ENCODE measurements around the gene HSD17B11. TPM values are rescaled to one million over a fixed set of nuclear protein-coding genes. Genes with fewer than 3 reads are reported as not detected.

Gene HSD17B11
- total and polyA plus RNA-seq, 8 donors = 46.4 to 84.3 (median 76.8) TPM

DNA sequence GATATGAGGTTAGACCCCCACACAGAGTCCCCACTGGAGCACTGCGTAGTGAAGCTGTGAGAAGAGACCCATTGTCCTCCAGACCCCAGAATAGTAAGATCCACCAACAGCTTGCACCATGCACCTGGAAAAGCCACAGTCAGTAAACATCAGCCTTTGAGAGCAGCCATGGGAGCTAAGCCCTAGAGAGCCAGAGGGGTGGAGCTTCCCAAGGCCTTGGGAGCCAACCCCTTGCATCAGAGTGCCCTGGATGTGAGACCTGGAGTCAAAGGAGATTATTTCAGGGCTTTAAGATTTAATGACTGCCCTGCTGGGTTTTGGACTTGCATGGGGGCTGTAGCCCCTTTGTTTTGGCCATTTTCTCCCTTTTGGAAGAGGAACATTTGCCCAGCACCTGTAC, 104.0 kb downstream of the HSD17B11 start:
- Histone ChIP-seq H3K27me3 (no peaks in the 10 kb centered on the region), H3K9me3 (peaks cover 0 to 23% of the 10 kb centered on the region in 2 donors), H3K4me1 (no peaks in the 10 kb centered on the region), H3K36me3 (no peaks in the 10 kb centered on the region), H3K27ac (no peak overlapping the region), H3K4me3 (no peak overlapping the region)
- ATAC-seq = no peak
- DNase-seq = no peak
- intact Hi-C loops (cut with DNase I) = no loop called here
- TF ChIP-seq CTCF (IDR thresholded peaks at IDR 0.05) = no peak

Small RNA genes within 50 kb of the gene (microRNA-seq; reads per million reads assigned to microRNA genes)
- gene MIR5705 = 0 to 0.14 reads per million in 2 donors

Other genes starting within 250 kb of the HSD17B11 start
- gene KLHL8, start 170.6 kb downstream of the HSD17B11 start, total RNA-seq = 10 to 100 TPM; 18.2 to 19.1 TPM
- gene KLHL8, start 170.6 kb downstream of the HSD17B11 start, polyA plus RNA-seq (ENCODE audit: insufficient read length in 6 of 6) = 10 to 100 TPM; 14.7 to 21.3 (median 18.9) TPM
- 1 to 10 TPM in 1 of 2 donors, under 1 TPM in 1; 0.41 to 1.6 TPM for gene HSD17B13, start 68.3 kb downstream of the HSD17B11 start, total RNA-seq
- 1 to 10 TPM in 1 of 6 donors, under 1 TPM in 5; 0.57 to 1.9 (median 0.78) TPM for gene HSD17B13, start 68.3 kb downstream of the HSD17B11 start, polyA plus RNA-seq (ENCODE audit: insufficient read length in 6 of 6)
- 10 to 100 TPM; 49.6 to 49.8 TPM for gene NUDT9, start 31.4 kb upstream of the HSD17B11 start, total RNA-seq
- 10 to 100 TPM; 42.5 to 53.8 (median 47.3) TPM for gene NUDT9, start 31.4 kb upstream of the HSD17B11 start, polyA plus RNA-seq (ENCODE audit: insufficient read length in 6 of 6)
- 100 to 1,000 TPM; 241 to 296 TPM for gene SPARCL1, start 138.2 kb upstream of the HSD17B11 start, total RNA-seq
- gene SPARCL1, start 138.2 kb upstream of the HSD17B11 start, polyA plus RNA-seq (ENCODE audit: insufficient read length in 6 of 6) = 100 to 1,000 TPM; 382 to 475 (median 421) TPM
- not detected for gene DSPP, start 217.3 kb upstream of the HSD17B11 start, total RNA-seq
- gene DSPP, start 217.3 kb upstream of the HSD17B11 start, polyA plus RNA-seq (ENCODE audit: insufficient read length in 6 of 6) = under 1 TPM in 3 of 6 donors, not detected in 3; 0.03 to 0.06 (median 0.04) TPM

All from left lung (tissue), 10 donors.